H9 (cell line): ENCODE data around the gene MACROD1. TPM values are rescaled to one million over a fixed set of nuclear protein-coding genes. Genes with fewer than 3 reads are reported as not detected.

Source experiments
- DNase-seq: peaks from one replicate; pipeline ENCODE4 v3.0.0-alpha.2; 2017
- H2AFZ ChIP-seq: one replicate; pipeline ENCODE4 v1.6.1; 2013; ENCODE audit warnings: mild to moderate bottlenecking, low read length, control low read depth, moderate library complexity
- H2AK5ac ChIP-seq: 2 replicates; pipeline ENCODE4 v1.6.1; 2013; ENCODE audit warnings: low read length, control low read depth, mixed read lengths; ENCODE audit not compliant: insufficient read length
- H2BK120ac ChIP-seq: one replicate; pipeline ENCODE4 v1.6.1; 2013; ENCODE audit warnings: low read depth, mild to moderate bottlenecking, low read length, control low read depth, inconsistent platforms; ENCODE audit not compliant: poor library complexity, severe bottlenecking
- H2BK12ac ChIP-seq: 2 replicates; pipeline ENCODE4 v1.6.1; 2013; ENCODE audit warnings: low read length, control low read depth, mixed read lengths, low read depth; ENCODE audit not compliant: insufficient read length
- H2BK15ac ChIP-seq: 2 replicates; pipeline ENCODE4 v1.6.1; 2013; ENCODE audit warnings: low read depth, low read length, control low read depth
- H2BK20ac ChIP-seq: one replicate; pipeline ENCODE4 v1.6.1; 2013; ENCODE audit warnings: low read depth, mild to moderate bottlenecking, low read length, control low read depth, inconsistent platforms; ENCODE audit not compliant: poor library complexity, severe bottlenecking
- H2BK5ac ChIP-seq: 2 replicates; pipeline ENCODE4 v1.6.1; 2013; ENCODE audit warnings: low read length, control low read depth, mixed read lengths; ENCODE audit not compliant: insufficient read length
- H3K14ac ChIP-seq: 2 replicates; pipeline ENCODE4 v1.6.1; 2013; ENCODE audit warnings: low read length, control low read depth; ENCODE audit not compliant: insufficient read depth
- H3K18ac ChIP-seq: 2 replicates; pipeline ENCODE4 v1.6.1; 2013; ENCODE audit warnings: low read depth, mild to moderate bottlenecking, mixed read lengths, low read length, control low read depth; ENCODE audit not compliant: insufficient read length
- H3K23ac ChIP-seq: 2 replicates; pipeline ENCODE4 v1.6.1; 2013; ENCODE audit warnings: low read length, control low read depth, mixed read lengths, low read depth; ENCODE audit not compliant: insufficient read length
- H3K23me2 ChIP-seq: 2 replicates; pipeline ENCODE4 v1.6.1; 2013; ENCODE audit warnings: low read depth, mild to moderate bottlenecking, mixed read lengths, low read length, control low read depth; ENCODE audit not compliant: insufficient read length, poor library complexity, severe bottlenecking
- H3K27ac ChIP-seq: 2 replicates; pipeline ENCODE4 v1.5.1; 2013; ENCODE audit warnings: low read length, control low read depth, mixed read lengths, low read depth; ENCODE audit not compliant: insufficient read length
- H3K27me3 ChIP-seq: 2 replicates; pipeline ENCODE4 v1.6.1; 2013; ENCODE audit warnings: low read length, control low read depth, inconsistent platforms; ENCODE audit not compliant: insufficient read depth
- H3K4ac ChIP-seq: 2 replicates; pipeline ENCODE4 v1.6.1; 2013; ENCODE audit warnings: low read depth, mild to moderate bottlenecking, control low read depth, inconsistent platforms, low read length, moderate library complexity
- H3K4me1 ChIP-seq: 2 replicates; pipeline ENCODE4 v1.6.1; 2013; ENCODE audit warnings: low read length, control low read depth, inconsistent platforms; ENCODE audit not compliant: insufficient read depth
- H3K4me2 ChIP-seq: 2 replicates; pipeline ENCODE4 v1.6.1; 2013; ENCODE audit warnings: low read length, control low read depth, mixed read lengths; ENCODE audit not compliant: insufficient read length, insufficient read depth
- H3K56ac ChIP-seq: 2 replicates; pipeline ENCODE4 v1.6.1; 2013; ENCODE audit warnings: low read depth, mild to moderate bottlenecking, mixed read lengths, low read length, control low read depth; ENCODE audit not compliant: insufficient read length
- H3K79me1 ChIP-seq: 2 replicates; pipeline ENCODE4 v1.6.1; 2013; ENCODE audit warnings: low read depth, mild to moderate bottlenecking, moderate library complexity, low read length, control low read depth, inconsistent platforms; ENCODE audit not compliant: insufficient read depth, poor library complexity, severe bottlenecking
- H3K79me2 ChIP-seq: 2 replicates; pipeline ENCODE4 v1.6.1; 2013; ENCODE audit warnings: low read length, control low read depth, inconsistent platforms; ENCODE audit not compliant: insufficient read depth
- H3K9ac ChIP-seq: 2 replicates; pipeline ENCODE4 v1.6.1; 2013; ENCODE audit warnings: low read length, control low read depth, mixed read lengths; ENCODE audit not compliant: insufficient read length; ENCODE audit errors: extremely low read depth
- H3K9me3 ChIP-seq: one replicate; pipeline ENCODE4 v1.6.1; 2013; ENCODE audit warnings: low read depth, low read length, inconsistent platforms; ENCODE audit not compliant: control insufficient read depth
- H3T11ph ChIP-seq: one replicate; pipeline ENCODE4 v1.6.1; 2013; ENCODE audit warnings: mild to moderate bottlenecking, low read length, control low read depth, inconsistent platforms
- H4K20me1 ChIP-seq: one replicate; pipeline ENCODE4 v1.6.1; 2013; ENCODE audit not compliant: control insufficient read depth, insufficient read length, insufficient read depth
- H4K5ac ChIP-seq: 2 replicates; pipeline ENCODE4 v1.6.1; 2013; ENCODE audit warnings: low read depth, mild to moderate bottlenecking, mixed read lengths, low read length, control low read depth; ENCODE audit not compliant: insufficient read length
- H4K8ac ChIP-seq: replicated peaks from 2 replicates; pipeline ENCODE4 v1.6.1; 2013; ENCODE audit warnings: low read length, control low read depth, mixed read lengths, low read depth; ENCODE audit not compliant: insufficient read length
- H4K91ac ChIP-seq: 2 replicates; pipeline ENCODE4 v1.6.1; 2013; ENCODE audit warnings: low read depth, mild to moderate bottlenecking, moderate library complexity, mixed read lengths, low read length, control low read depth; ENCODE audit not compliant: insufficient read length
- H3K27ac Mint-ChIP-seq, 3 experiments: 2 replicates in 2 of 3; 3 replicates in 1 of 3; pipeline ENCODE4 v1.8.0; 2020 to 2021; ENCODE audit warnings: mixed read lengths in 3 of 3, mild to moderate bottlenecking in 1 of 3, moderate library complexity in 1 of 3
- H3K27me3 Mint-ChIP-seq: 2 replicates; pipeline ENCODE4 v1.8.0; 2021; ENCODE audit warnings: low read depth, mild to moderate bottlenecking, moderate library complexity, mixed read lengths
- H3K36me3 Mint-ChIP-seq, 3 experiments: 2 replicates in 2 of 3; 3 replicates in 1 of 3; pipeline ENCODE4 v1.8.0; 2020 to 2021; ENCODE audit warnings: low read depth in 3 of 3, mixed read lengths in 3 of 3; ENCODE audit not compliant: insufficient read depth in 1 of 3
- H3K4me1 Mint-ChIP-seq, 2 experiments: 2 replicates each; pipeline ENCODE4 v1.8.0; 2020; ENCODE audit warnings: mixed read lengths in 2 of 2
- H3K4me3 Mint-ChIP-seq, 2 experiments: 2 replicates in 1 of 2; 3 replicates in 1 of 2; pipeline ENCODE4 v1.8.0; 2020 to 2021; ENCODE audit warnings: mild to moderate bottlenecking in 2 of 2, mixed read lengths in 2 of 2, moderate library complexity in 1 of 2
- H3K9me3 Mint-ChIP-seq, 2 experiments: 2 replicates in 1 of 2; 3 replicates in 1 of 2; pipeline ENCODE4 v1.8.0; 2020; ENCODE audit warnings: mild to moderate bottlenecking in 2 of 2, mixed read lengths in 2 of 2, moderate library complexity in 1 of 2
- WGBS: extraction: QIAGEN DNeasy Blood & Tissue Kit; methylation state at CpG from one replicate; pipeline ENCODE4 v1.1.7; 2013; ENCODE audit warnings: missing lambda C conversion rate, low lambda C conversion rate, mixed read lengths; ENCODE audit not compliant: insufficient read length; ENCODE audit errors: extremely low coverage; 5-methylcytosine and 5-hydroxymethylcytosine counted together
- total RNA-seq: library from RNA; stranded (reverse); gene quantifications from 2 replicates; pipeline ENCODE4 v1.2.1, GENCODE V29; 2021
- TF ChIP-seq, protein P1 (sequence below): fragments of 200-600 bp; sonication (generic); conservative IDR thresholded peaks from 3 replicates; pipeline ENCODE4 v1.8.0; 2021; ENCODE audit warnings: antibody characterized with exemption, mild to moderate bottlenecking

The MACROD1 gene
- total RNA-seq, 1 experiment from 2014 or later = 21.2 TPM

- Histone ChIP-seq H3K56ac (no peak overlapping the region), H3K23ac (no peak overlapping the region), H3K18ac (no peak overlapping the region), H2BK15ac (no peak overlapping the region), H3K9me3 (no peaks in the 10 kb centered on the region), H2AK5ac (no peak overlapping the region), H2BK20ac (no peak overlapping the region), H3K14ac (no peak overlapping the region), H4K8ac (no peak overlapping the region), H3K9ac (no peak overlapping the region), H3K23me2 (no peaks in the 10 kb centered on the region), H2AFZ (no peak overlapping the region), H3K27ac (no peak overlapping the region), H3T11ph (no peak overlapping the region), H2BK12ac (no peak overlapping the region), H4K5ac (no peak overlapping the region), H4K20me1 (no peaks in the 10 kb centered on the region), H3K4me2 (no peak overlapping the region), H4K91ac (no peak overlapping the region), H3K79me1 (no peaks in the 10 kb centered on the region), H3K79me2 (no peaks in the 10 kb centered on the region), H3K4me1 (no peaks in the 10 kb centered on the region), H2BK5ac (no peak overlapping the region), H3K27me3 (peaks cover 9% of the 10 kb centered on the region; the same call in 1 of the 2 replicates), H3K4ac (no peak overlapping the region), H2BK120ac (no peak overlapping the region)
- Mint-ChIP-seq H3K9me3 (no peaks in the 10 kb centered on the region; a peak in 1 of 5 replicates), H3K4me3 (no peak overlapping the region), H3K27me3 (peaks cover 67% of the 10 kb centered on the region), H3K27ac (no peak overlapping the region), H3K4me1 (peaks cover 12 to 18% of the 10 kb centered on the region in 2 experiments), H3K36me3 (peaks cover 0 to 2% (median 0%) of the 10 kb centered on the region in 3 experiments; a peak in 2 of 7 replicates)
- no peak for DNase-seq
- no CpG with 5 or more reads among the region's 35 CpGs for WGBS
- TF ChIP-seq, protein P1, sequence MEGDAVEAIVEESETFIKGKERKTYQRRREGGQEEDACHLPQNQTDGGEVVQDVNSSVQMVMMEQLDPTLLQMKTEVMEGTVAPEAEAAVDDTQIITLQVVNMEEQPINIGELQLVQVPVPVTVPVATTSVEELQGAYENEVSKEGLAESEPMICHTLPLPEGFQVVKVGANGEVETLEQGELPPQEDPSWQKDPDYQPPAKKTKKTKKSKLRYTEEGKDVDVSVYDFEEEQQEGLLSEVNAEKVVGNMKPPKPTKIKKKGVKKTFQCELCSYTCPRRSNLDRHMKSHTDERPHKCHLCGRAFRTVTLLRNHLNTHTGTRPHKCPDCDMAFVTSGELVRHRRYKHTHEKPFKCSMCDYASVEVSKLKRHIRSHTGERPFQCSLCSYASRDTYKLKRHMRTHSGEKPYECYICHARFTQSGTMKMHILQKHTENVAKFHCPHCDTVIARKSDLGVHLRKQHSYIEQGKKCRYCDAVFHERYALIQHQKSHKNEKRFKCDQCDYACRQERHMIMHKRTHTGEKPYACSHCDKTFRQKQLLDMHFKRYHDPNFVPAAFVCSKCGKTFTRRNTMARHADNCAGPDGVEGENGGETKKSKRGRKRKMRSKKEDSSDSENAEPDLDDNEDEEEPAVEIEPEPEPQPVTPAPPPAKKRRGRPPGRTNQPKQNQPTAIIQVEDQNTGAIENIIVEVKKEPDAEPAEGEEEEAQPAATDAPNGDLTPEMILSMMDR = no peak
Measured at GRCh38 chr11:64015935-64016845, 149.7 kb downstream of the MACROD1 start.
